Naive thymus-derived CD4-positive, alpha-beta T cell (primary cell): ENCODE data around the gene LYPD5. TPM values are rescaled to one million over a fixed set of nuclear protein-coding genes. Genes with fewer than 3 reads are reported as not detected.
A peak's percentile ranks its signal among the peaks of the same experiment; 100 is the strongest.

Experiments used
- ATAC-seq: fragments of 150-1000 bp; cut with Tn5 transposase; 2 replicates; pipeline ENCODE4 v1.10.0; 2021; ENCODE audit warnings: mild to moderate bottlenecking, moderate library complexity
- CTCF ChIA-PET: fragments of 350-600 bp; sonication (Branson Sonifier 250); formaldehyde crosslinking; loops from one replicate; lab custom pipeline; 2021; ENCODE audit warnings: antibody characterized with exemption; lab: Charles Lee
- POLR2A ChIA-PET: fragments of 350-600 bp; sonication (Branson Sonifier 250); formaldehyde crosslinking; loops from one replicate; lab custom pipeline; 2021; ENCODE audit warnings: antibody characterized with exemption, inconsistent platforms; lab: Charles Lee
- DNase-seq, 9 donors: peaks; one replicate each; pipeline versions ENCODE4 v3.0.0 to v3.0.0-alpha.2; 2020 to 2022; ENCODE audit warnings: mixed read lengths in 1 of 9
- H3K27ac ChIP-seq: one replicate; pipeline ENCODE4 v1.7.0; 2013; ENCODE audit warnings: mild to moderate bottlenecking, low read depth, low read length, moderate library complexity
- H3K27me3 ChIP-seq, 2 donors: one replicate each; pipeline ENCODE4 v1.7.0; 2013; ENCODE audit warnings: low read length in 2 of 2, mild to moderate bottlenecking in 2 of 2, moderate library complexity in 2 of 2; ENCODE audit not compliant: control insufficient read depth in 2 of 2, insufficient read depth in 2 of 2
- H3K36me3 ChIP-seq, 3 experiments: 1 replicate in 2 of 3; 2 replicates in 1 of 3; pipeline ENCODE4 v1.7.0; 2013; ENCODE audit warnings: low read length in 3 of 3, mild to moderate bottlenecking in 3 of 3, moderate library complexity in 1 of 3; ENCODE audit not compliant: insufficient read depth in 3 of 3, control insufficient read depth in 2 of 3
- H3K4me1 ChIP-seq, 2 donors: one replicate each; pipeline ENCODE4 v1.7.0; 2013; ENCODE audit warnings: low read length in 2 of 2, mild to moderate bottlenecking in 2 of 2, moderate library complexity in 1 of 2; ENCODE audit not compliant: control insufficient read depth in 2 of 2, insufficient read depth in 2 of 2
- H3K4me3 ChIP-seq: 2 replicates; pipeline ENCODE4 v1.7.0; 2013; ENCODE audit warnings: mild to moderate bottlenecking, low read length
- H3K9me3 ChIP-seq, 3 experiments: 1 replicate in 2 of 3; 2 replicates in 1 of 3; pipeline ENCODE4 v1.7.0; 2013; ENCODE audit warnings: low read length in 3 of 3; ENCODE audit not compliant: control insufficient read depth in 2 of 3
- H3K27ac Mint-ChIP-seq, 9 donors: one replicate each; pipeline ENCODE4 v1.8.0; 2020 to 2022; ENCODE audit warnings: mixed read lengths in 9 of 9, mild to moderate bottlenecking in 8 of 9, moderate library complexity in 5 of 9, inconsistent platforms in 2 of 9
- H3K27me3 Mint-ChIP-seq, 5 donors: one replicate each; pipeline ENCODE4 v1.8.0; 2021 to 2022; ENCODE audit warnings: mixed read lengths in 5 of 5, mild to moderate bottlenecking in 1 of 5
- H3K36me3 Mint-ChIP-seq, 5 donors: one replicate each; pipeline ENCODE4 v1.8.0; 2020 to 2022; ENCODE audit warnings: mixed read lengths in 5 of 5, mild to moderate bottlenecking in 3 of 5, inconsistent platforms in 1 of 5
- H3K4me1 Mint-ChIP-seq, 7 donors: one replicate each; pipeline ENCODE4 v1.8.0; 2020 to 2022; ENCODE audit warnings: mixed read lengths in 7 of 7, mild to moderate bottlenecking in 3 of 7, inconsistent platforms in 1 of 7
- H3K4me3 Mint-ChIP-seq, 10 donors: one replicate each; pipeline ENCODE4 v1.8.0; 2020 to 2022; ENCODE audit warnings: mild to moderate bottlenecking in 10 of 10, mixed read lengths in 10 of 10, moderate library complexity in 6 of 10, inconsistent platforms in 2 of 10
- H3K9me3 Mint-ChIP-seq, 11 donors: one replicate each; pipeline ENCODE4 v1.8.0; 2020 to 2022; ENCODE audit warnings: mixed read lengths in 11 of 11, mild to moderate bottlenecking in 4 of 11, inconsistent platforms in 1 of 11, moderate library complexity in 1 of 11
- intact Hi-C, 2 donors: fragments of 100-400 bp; cut with micrococcal nuclease; formaldehyde crosslinking; loops; one replicate each; pipeline ENCODE4 v1.15.1; 2023
- polyA plus RNA-seq, 2 donors: library from polyadenylated mRNA; unstranded; fragments of 300-500 nt; fragmentation: Illumina TruSeq; gene quantifications; one replicate each; pipeline ENCODE4 v1.2.3, GENCODE V29; 2021
- total RNA-seq, 6 experiments: library from RNA in 5 of 6; stranded (reverse) in 5 of 6; gene quantifications; 1 replicate in 5 of 6; 2 replicates in 1 of 6; pipeline ENCODE4 v1.2.3 and lab custom pipeline; 2021 to 2026

The LYPD5 gene
- total and polyA plus RNA-seq, 7 experiments from 2014 or later: 0.19 to 0.89 (median 0.44) TPM; not detected in 1

DNA sequence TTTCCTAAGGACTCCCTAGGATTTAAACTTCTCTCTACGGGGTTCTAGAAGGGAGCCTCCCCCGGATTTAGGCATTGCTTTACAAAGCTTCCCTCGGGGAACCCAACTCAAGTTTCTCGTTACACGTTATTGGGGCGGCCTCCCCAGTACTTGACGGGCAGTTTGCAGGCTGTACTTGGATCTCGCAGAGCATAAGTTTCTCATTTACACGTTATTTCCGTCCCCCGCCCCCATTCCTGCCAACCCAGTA lies 48.1 kb downstream of the LYPD5 start:
- CTCF ChIA-PET: interaction anchor here (1.2 to 2.1 kb wide), 3 partner anchors 9 to 26 kb away, joined by 3 to 12 read pairs (median 3); partner anchors contain the start of gene KCNN4
- Histone ChIP-seq H3K9me3 (no peaks in the 10 kb centered on the region), H3K4me1 (peaks cover 20 to 27% of the 10 kb centered on the region in 2 donors), H3K27me3 (no peaks in the 10 kb centered on the region), H3K27ac (peak overlapping the region; percentile 85), H3K4me3 (peak overlapping the region; percentile 95), H3K36me3 (peaks cover 0 to 26% (median 0%) of the 10 kb centered on the region in 3 experiments)
- peaks cover 0 to 6% (median 0%) of the 10 kb centered on the region in 5 donors for H3K27me3 Mint-ChIP-seq
- H3K9me3 Mint-ChIP-seq: peaks cover 0 to 7% (median 0%) of the 10 kb centered on the region in 11 donors
- H3K36me3 Mint-ChIP-seq: peaks cover 6 to 33% (median 11%) of the 10 kb centered on the region in 5 donors
- intact Hi-C loops: loop anchor here (1.0 to 10.0 kb wide), 10 partner anchors 9 to 341 kb away; partner anchors contain the start of genes IRGQ (in 2 of the 2), ZNF576 (in 2 of the 2), KCNN4 (in 1 of the 2) and LYPD3 (in 1 of the 2)
- peak overlapping the region; percentile 96 to 100 (median 98) for H3K27ac Mint-ChIP-seq
- DNase-seq (no peak), ATAC-seq (no peak)
- H3K4me1 Mint-ChIP-seq: peaks cover 5 to 59% (median 48%) of the 10 kb centered on the region in 7 donors
- peak overlapping the region; percentile 94 to 99 (median 97) for H3K4me3 Mint-ChIP-seq
- POLR2A ChIA-PET: interaction anchor here (0.8 to 3.1 kb wide), 7 partner anchors 10 to 1322 kb away, joined by 3 to 28 read pairs (median 4); partner anchors contain the start of gene ZNF235

GRCh38 chr19:43752287-43752875 lies 49.9 kb downstream of the LYPD5 start:
- no peak overlapping the region for H3K27ac ChIP-seq
- no peak for DNase-seq
- H3K4me3 Mint-ChIP-seq: peak overlapping the region in 6 of 10 donors; percentile 7 to 99 (median 96)
- peaks cover 0 to 7% (median 0%) of the 10 kb centered on the region in 11 donors for H3K9me3 Mint-ChIP-seq
- H3K36me3 Mint-ChIP-seq: peaks cover 15 to 43% (median 18%) of the 10 kb centered on the region in 5 donors
- no peak overlapping the region for H3K4me3 ChIP-seq
- peaks cover 5 to 53% (median 50%) of the 10 kb centered on the region in 7 donors for H3K4me1 Mint-ChIP-seq
- ATAC-seq: no peak
- peaks cover 0 to 44% (median 0%) of the 10 kb centered on the region in 3 experiments for H3K36me3 ChIP-seq
- ChIA-PET CTCF (interaction anchor here (1.0 to 1.6 kb wide), 2 partner anchors 56 to 58 kb away, joined by 3 to 5 read pairs; no protein-coding TSS in a partner anchor), POLR2A (interaction anchor here (0.6 to 1.6 kb wide), 4 partner anchors 13 to 41 kb away, joined by 3 to 6 read pairs (median 4); no protein-coding TSS in a partner anchor)
- peaks cover 0 to 6% (median 0%) of the 10 kb centered on the region in 5 donors for H3K27me3 Mint-ChIP-seq
- peaks cover 20 to 27% of the 10 kb centered on the region in 2 donors for H3K4me1 ChIP-seq
- H3K9me3 ChIP-seq: no peaks in the 10 kb centered on the region
- H3K27ac Mint-ChIP-seq: peak overlapping the region in 7 of 9 donors; percentile 36 to 99 (median 59)
- no peaks in the 10 kb centered on the region for H3K27me3 ChIP-seq
- intact Hi-C loops: loop anchor here (10.0 kb wide), 2 partner anchors 288 to 342 kb away; partner anchors contain the start of genes LYPD3 (in 1 of the 2) and ZNF224 (in 1 of the 2)

- Histone ChIP-seq H3K27ac (peak overlapping the region; percentile 17), H3K4me1 (peaks cover 20 to 27% of the 10 kb centered on the region in 2 donors), H3K9me3 (no peaks in the 10 kb centered on the region), H3K4me3 (no peak overlapping the region), H3K27me3 (no peaks in the 10 kb centered on the region), H3K36me3 (peaks cover 0 to 51% (median 7%) of the 10 kb centered on the region in 3 experiments)
- intact Hi-C loops: loop anchor here (10.0 kb wide), 2 partner anchors 287 to 343 kb away; partner anchors contain the start of genes LYPD3 (in 1 of the 2) and ZNF224 (in 1 of the 2)
- Mint-ChIP-seq H3K27ac (peak overlapping the region in 7 of 9 donors; percentile 36 to 98 (median 54)), H3K4me1 (peaks cover 5 to 53% (median 47%) of the 10 kb centered on the region in 7 donors), H3K4me3 (peak overlapping the region in 3 of 10 donors; percentile 7 to 99 (median 29)), H3K27me3 (peaks cover 0 to 6% (median 0%) of the 10 kb centered on the region in 5 donors), H3K9me3 (peaks cover 0 to 7% (median 0%) of the 10 kb centered on the region in 11 donors), H3K36me3 (peaks cover 15 to 46% (median 18%) of the 10 kb centered on the region in 5 donors)
- ChIA-PET CTCF (interaction anchor here (0.6 to 1.6 kb wide), 6 partner anchors 10 to 191 kb away, joined by 3 to 4 read pairs (median 3); no protein-coding TSS in a partner anchor), POLR2A (interaction anchor here (1.6 kb wide), 1 partner anchor 13 kb away, joined by 6 read pairs; no protein-coding TSS in a partner anchor)
- no peak for ATAC-seq
- no peak for DNase-seq
Measured at GRCh38 chr19:43751466-43752220, 50.6 kb downstream of the LYPD5 start.

GRCh38 chr19:43749898-43750297 lies 52.3 kb downstream of the LYPD5 start:
- CTCF ChIA-PET: interaction anchor here (1.3 kb wide), 1 partner anchor 29 kb away, joined by 3 read pairs; no protein-coding TSS in a partner anchor
- ATAC-seq (no peak), DNase-seq (no peak)
- Histone ChIP-seq H3K27me3 (no peaks in the 10 kb centered on the region), H3K27ac (no peak overlapping the region), H3K4me1 (peaks cover 20% of the 10 kb centered on the region in 2 donors), H3K36me3 (peaks cover 1 to 65% (median 11%) of the 10 kb centered on the region in 3 experiments), H3K4me3 (no peak overlapping the region), H3K9me3 (no peaks in the 10 kb centered on the region)
- Mint-ChIP-seq H3K9me3 (peaks cover 0 to 5% (median 0%) of the 10 kb centered on the region in 11 donors), H3K4me3 (no peak overlapping the region), H3K4me1 (peaks cover 8 to 45% (median 38%) of the 10 kb centered on the region in 7 donors), H3K27ac (peak overlapping the region in 4 of 9 donors; percentile 18 to 79 (median 45)), H3K36me3 (peaks cover 17 to 49% (median 25%) of the 10 kb centered on the region in 5 donors), H3K27me3 (peaks cover 0 to 4% (median 0%) of the 10 kb centered on the region in 5 donors)
- intact Hi-C loops: loop anchor here (10.0 kb wide), 2 partner anchors 285 to 345 kb away; partner anchors contain the start of genes LYPD3 (in 1 of the 2) and ZNF224 (in 1 of the 2)
- POLR2A ChIA-PET: no interaction called here

GRCh38 chr19:43749152-43749551 lies 53.1 kb downstream of the LYPD5 start:
- intact Hi-C loops: no loop called here
- H3K27me3 ChIP-seq: no peaks in the 10 kb centered on the region
- H3K36me3 ChIP-seq: peaks cover 6 to 72% (median 11%) of the 10 kb centered on the region in 3 experiments
- Mint-ChIP-seq H3K4me1 (peaks cover 10 to 41% (median 37%) of the 10 kb centered on the region in 7 donors), H3K27me3 (no peaks in the 10 kb centered on the region), H3K27ac (peak overlapping the region in 6 of 9 donors; percentile 11 to 87 (median 56)), H3K4me3 (no peak overlapping the region), H3K9me3 (no peaks in the 10 kb centered on the region), H3K36me3 (peaks cover 17 to 51% (median 27%) of the 10 kb centered on the region in 5 donors)
- CTCF ChIA-PET: interaction anchor here (1.3 kb wide), 1 partner anchor 30 kb away, joined by 3 read pairs; no protein-coding TSS in a partner anchor
- DNase-seq (no peak), ATAC-seq (no peak)
- H3K4me3 ChIP-seq: no peak overlapping the region
- no peaks in the 10 kb centered on the region for H3K9me3 ChIP-seq
- no peak overlapping the region for H3K27ac ChIP-seq
- POLR2A ChIA-PET: no interaction called here
- peaks cover 20% of the 10 kb centered on the region in 2 donors for H3K4me1 ChIP-seq
